K562 (cell line): ENCODE data around the gene SH3PXD2B. TPM values are rescaled to one million over a fixed set of nuclear protein-coding genes. Genes with fewer than 3 reads are reported as not detected.
A peak's percentile ranks its signal among the peaks of the same experiment; 100 is the strongest.

Experiments used
- ATAC-seq: fragments of 200-7000 bp; cut with Tn5 transposase; 3 replicates; pipeline ENCODE4 v1.9.1; 2020; ENCODE audit warnings: moderate library complexity
- BruUV-seq: library from RNA; stranded (reverse); fragments of 400-500 nt; replicated peaks from 2 replicates; lab custom pipeline; 2021; lab: Mats Ljungman, UMichigan
- CTCF ChIA-PET: fragments of 300-600 bp; formaldehyde crosslinking; extraction: SDS; loops from one replicate; lab custom pipeline; 2021; ENCODE audit warnings: low intra/inter-chr PET ratio; lab: Yijun Ruan, JAX
- POLR2A ChIA-PET: fragments of 300-600, 350-650 bp; sonication (Branson Sonifier 250); formaldehyde crosslinking; extraction: SDS; loops from one replicate; lab custom pipeline; 2021; ENCODE audit warnings: antibody characterized with exemption, inconsistent platforms; lab: Yijun Ruan, JAX
- DNase-seq, 4 experiments: peaks; one replicate each; pipeline versions ENCODE4 v3.0.0 to v3.0.0-alpha.2; 2011 to 2018; ENCODE audit warnings: low spot score in 3 of 4, mixed read lengths in 3 of 4; ENCODE audit errors: extremely low read depth in 1 of 4
- FAIRE-seq: peaks from 2 replicates; lab custom pipeline; 2011; peaks lifted over from hg19 to GRCh38; lab: Jason Lieb, UNC
- H2AFZ ChIP-seq: 2 replicates; pipeline ENCODE4 v1.6.0; 2011; ENCODE audit warnings: low read depth, low read length, control low read depth, inconsistent platforms
- H3K27ac ChIP-seq: fragments of 200-600 bp; 3 replicates; pipeline ENCODE4 v1.8.0; 2011; ENCODE audit warnings: low read depth, mild to moderate bottlenecking, control low read depth, inconsistent platforms, low read length, moderate library complexity, mixed read lengths; ENCODE audit errors: extremely low read depth
- H3K27me3 ChIP-seq, 2 experiments: fragments of 300-600 bp in 1 of 2; 2 replicates in 1 of 2; 3 replicates in 1 of 2; pipeline versions ENCODE4 v1.6.0 to v1.8.0; 2011; ENCODE audit warnings: inconsistent platforms in 2 of 2, low read length in 2 of 2, mild to moderate bottlenecking in 1 of 2, mixed read lengths in 1 of 2, moderate library complexity in 1 of 2; ENCODE audit not compliant: control insufficient read depth in 2 of 2, insufficient read depth in 2 of 2
- H3K36me3 ChIP-seq: fragments of 300-600 bp; 3 replicates; pipeline ENCODE4 v1.8.0; 2011; ENCODE audit warnings: mild to moderate bottlenecking, low read length, inconsistent platforms; ENCODE audit not compliant: control insufficient read depth, insufficient read depth
- H3K4me1 ChIP-seq, 2 experiments: fragments of 200-600 bp in 1 of 2; replicated peaks in 1 of 2; 2 replicates in 1 of 2; 3 replicates in 1 of 2; pipeline versions ENCODE4 v1.5.1 to v1.8.0; 2011; ENCODE audit warnings: inconsistent platforms in 2 of 2, low read length in 2 of 2, mild to moderate bottlenecking in 1 of 2, mixed read lengths in 1 of 2, moderate library complexity in 1 of 2; ENCODE audit not compliant: control insufficient read depth in 2 of 2, insufficient read depth in 2 of 2
- H3K4me2 ChIP-seq: 2 replicates; pipeline ENCODE4 v1.6.1; 2011; ENCODE audit warnings: low read length, control low read depth, inconsistent platforms, mixed read lengths; ENCODE audit not compliant: insufficient read depth
- H3K4me3 ChIP-seq: fragments of 200-600 bp; sonication (generic), shearing (Covaris generic); 2 replicates; pipeline ENCODE4 v1.5.1; 2016; ENCODE audit warnings: control low read depth, inconsistent platforms
- H3K79me2 ChIP-seq: fragments of 200-600 bp; 3 replicates; pipeline ENCODE4 v1.8.0; 2011; ENCODE audit warnings: low read length, inconsistent platforms; ENCODE audit not compliant: control insufficient read depth, insufficient read depth
- H3K9ac ChIP-seq, 2 experiments: 2 replicates each; pipeline versions ENCODE4 v1.6.0 to v1.6.1; 2011; ENCODE audit warnings: low read depth in 2 of 2, low read length in 2 of 2, control low read depth in 1 of 2, inconsistent platforms in 1 of 2, mild to moderate bottlenecking in 1 of 2, mixed read lengths in 1 of 2; ENCODE audit not compliant: insufficient read depth in 1 of 2
- H3K9me1 ChIP-seq: one replicate; pipeline ENCODE4 v1.6.0; 2011; ENCODE audit warnings: inconsistent platforms, mild to moderate bottlenecking, low read length, moderate library complexity; ENCODE audit not compliant: control insufficient read depth, insufficient read depth
- H3K9me3 ChIP-seq: replicated peaks from 2 replicates; pipeline ENCODE4 v1.5.1; 2011; ENCODE audit warnings: low read depth, low read length, inconsistent platforms; ENCODE audit not compliant: control insufficient read depth, insufficient read depth
- H4K20me1 ChIP-seq: replicated peaks from 2 replicates; pipeline ENCODE4 v1.6.1; 2011; ENCODE audit warnings: low read length, inconsistent platforms, mixed read lengths; ENCODE audit not compliant: control insufficient read depth, insufficient read depth
- GTF2E2 ChIP-seq: fragments of 200-800 bp; sonication (Bioruptor generic); IDR thresholded peaks from 2 replicates; pipeline ENCODE4 v1.6.1; 2016; ENCODE audit warnings: missing genetic modification characterization, missing compliant biosample characterization
- HMGXB4 ChIP-seq: sonication (generic); formaldehyde crosslinking; IDR thresholded peaks from 2 replicates; pipeline ENCODE4 v1.8.1; 2023; ENCODE audit warnings: mild to moderate bottlenecking, missing genetic modification reagents
- HSF4 ChIP-seq: fragments of 250-450 bp; sonication (Bioruptor Pico); IDR thresholded peaks from 2 replicates; pipeline ENCODE4 v2.1.2; 2022; ENCODE audit warnings: mild to moderate bottlenecking, moderate library complexity, borderline replicate concordance
- JUND ChIP-seq, 2 experiments: IDR thresholded peaks; 2 replicates in 1 of 2; 3 replicates in 1 of 2; pipeline ENCODE4 v1.6.1; 2011; ENCODE audit warnings: borderline replicate concordance in 2 of 2, low read depth in 2 of 2, low read length in 2 of 2, improper control_type of control experiment in 1 of 2, missing biosample characterization in 1 of 2, missing genetic modification characterization in 1 of 2, missing genetic modification reagents in 1 of 2
- LCOR ChIP-seq: sonication (generic); formaldehyde crosslinking; IDR thresholded peaks from 2 replicates; pipeline ENCODE4 v1.8.0; 2022; ENCODE audit warnings: mild to moderate bottlenecking, missing genetic modification reagents
- MEF2A ChIP-seq: IDR thresholded peaks from 2 replicates; pipeline ENCODE4 v1.6.1; 2011; ENCODE audit warnings: low read depth, mild to moderate bottlenecking, low read length, moderate library complexity; ENCODE audit not compliant: control insufficient read depth
- MTA1 ChIP-seq: fragments of 450-650 bp; IDR thresholded peaks from 2 replicates; pipeline ENCODE4 v1.6.1; 2017; ENCODE audit warnings: borderline replicate concordance
- NFIX ChIP-seq: fragments of 250-450 bp; sonication (Bioruptor Pico); IDR thresholded peaks from 2 replicates; pipeline ENCODE4 v1.4.0; 2020; ENCODE audit warnings: low read depth, mild to moderate bottlenecking, moderate library complexity
- PTBP1 ChIP-seq: fragments of 200-400 bp; formaldehyde crosslinking; IDR thresholded peaks from 2 replicates; pipeline ENCODE4 v1.6.1; 2017; ENCODE audit warnings: low read depth, low read length
- SMAD1 ChIP-seq: fragments of 150-350 bp; IDR thresholded peaks from 2 replicates; pipeline ENCODE4 v1.6.1; 2014; ENCODE audit warnings: low read length, low read depth; ENCODE audit not compliant: partially characterized antibody
- USF2 ChIP-seq: sonication (generic); formaldehyde crosslinking; IDR thresholded peaks from 2 replicates; pipeline ENCODE4 v1.5.0; 2020; ENCODE audit warnings: missing genetic modification reagents
- XRCC4 ChIP-seq: IDR thresholded peaks from one replicate; pipeline ENCODE4 v1.6.1; 2011; ENCODE audit not compliant: insufficient read depth, insufficient read length; ENCODE audit errors: extremely low read depth
- ZNF12 ChIP-seq: sonication (generic); formaldehyde crosslinking; IDR thresholded peaks from 2 replicates; pipeline ENCODE4 v1.4.0; 2020; ENCODE audit warnings: mild to moderate bottlenecking, missing genetic modification reagents
- WGBS: fragments of 100-300 bp; shearing (Covaris generic); methylation state at CpG from one replicate; pipeline ENCODE4 v1.1.6; 2016; ENCODE audit warnings: low coverage, mixed read lengths; ENCODE audit not compliant: insufficient coverage; ENCODE audit errors: missing lambda C conversion rate; 5-methylcytosine and 5-hydroxymethylcytosine counted together
- in situ Hi-C: fragments of 300-500 bp; cut with MboI; formaldehyde crosslinking; loops from 4 replicates; pipeline ENCODE4 v1.15.0; 2018; ENCODE audit warnings: inconsistent platforms, mixed read lengths
- intact Hi-C: fragments of 100-400 bp; cut with micrococcal nuclease; formaldehyde crosslinking; loops from 2 replicates; pipeline ENCODE4 v1.14.2; 2022
- polyA plus RNA-seq, 8 experiments: library from polyadenylated mRNA; depleted of rRNA in 4 of 8; stranded (reverse) in 5 of 8; unstranded in 3 of 8; fragments of >200 nt; fragmentation: Nextera tagmentation in 2 of 8; fragmentation: Illumina TruSeq in 1 of 8; extraction: Ambion mirVana in 2 of 8; extraction: Trizol in 1 of 8; gene quantifications; 2 replicates each; pipeline versions ENCODE4 v1.2.1 to v1.2.3, GENCODE V29; 2011 to 2014; ENCODE audit warnings: inconsistent platforms in 1 of 8, missing spikeins in 1 of 8
- total RNA-seq, 7 experiments: library from RNA; depleted of rRNA in 6 of 7; stranded (reverse); fragments of >200 nt in 6 of 7; fragmentation: Illumina TruSeq in 2 of 7; extraction: Trizol in 2 of 7; gene quantifications; 2 replicates each; pipeline versions ENCODE4 v1.2.1 to v1.2.3, GENCODE V29; 2011 to 2021; ENCODE audit warnings: low replicate concordance in 1 of 7

Gene SH3PXD2B
- total and polyA plus RNA-seq, 9 of the 15 experiments (the other 6 are each of a cell fraction or from before 2014, with no cell fraction given) = 0.04 to 0.66 (median 0.19) TPM

- TF ChIP-seq SMAD1 (no peak), LCOR (CRISPR knock-in tag) (no peak), HMGXB4 (no peak), JUND (IDR thresholded peaks at IDR 0.05; ENCODE audit: borderline replicate concordance, low read depth, low read length) (no peak), JUND (tag; IDR thresholded peaks at IDR 0.05; ENCODE audit: borderline replicate concordance, low read depth, low read length) (no peak), XRCC4 (no peak), MEF2A (no peak)
These were observed at the start of gene SH3PXD2B (continued) for GRCh38 chr5:172454358-172455086.

GRCh38 chr5:172502969-172503368, 48.6 kb upstream of the SH3PXD2B start:
- no peaks in the 10 kb centered on the region for H3K9me3 ChIP-seq
- H3K9me1 ChIP-seq = no peaks in the 10 kb centered on the region
- WGBS = 5% methylated on average over 4 of the region's 4 CpGs
- H3K36me3 ChIP-seq = no peaks in the 10 kb centered on the region
- no TSS peak for BruUV-seq
- no peaks in the 10 kb centered on the region for H3K79me2 ChIP-seq
- ATAC-seq (peak; percentile 95), DNase-seq (peak in 1 of 4 experiments; percentile 21), FAIRE-seq (peak; percentile 75)
- H3K27ac ChIP-seq = no peak overlapping the region
- POLR2A ChIA-PET = no interaction called here
- no peaks in the 10 kb centered on the region for H4K20me1 ChIP-seq
- H3K9ac ChIP-seq = no peak overlapping the region
- peaks cover 0 to 46% of the 10 kb centered on the region in 2 experiments; a peak in 4 of 5 replicates for H3K27me3 ChIP-seq
- CTCF ChIA-PET = interaction anchor here (0.6 kb wide), 1 partner anchor 195 kb away, joined by 6 read pairs; no protein-coding TSS in a partner anchor
- H3K4me1 ChIP-seq = no peaks in the 10 kb centered on the region; a peak in 1 of 5 replicates
- intact Hi-C loops = no loop called here
- H3K4me2 ChIP-seq = no peak overlapping the region
- H3K4me3 ChIP-seq = no peak overlapping the region
- no peak overlapping the region for H2AFZ ChIP-seq
- in situ Hi-C loops = no loop called here
- TF ChIP-seq ZNF12 (CRISPR knock-in tag) (no peak), MTA1 (no peak), USF2 (CRISPR knock-in tag) (peak; percentile 90), HSF4 (CRISPR knock-in tag) (no peak), PTBP1 (no peak), NFIX (CRISPR knock-in tag) (no peak), GTF2E2 (tag) (no peak)
